Measurements from ENCODE around the gene ATP7B.

Gene ATP7B

DNA sequence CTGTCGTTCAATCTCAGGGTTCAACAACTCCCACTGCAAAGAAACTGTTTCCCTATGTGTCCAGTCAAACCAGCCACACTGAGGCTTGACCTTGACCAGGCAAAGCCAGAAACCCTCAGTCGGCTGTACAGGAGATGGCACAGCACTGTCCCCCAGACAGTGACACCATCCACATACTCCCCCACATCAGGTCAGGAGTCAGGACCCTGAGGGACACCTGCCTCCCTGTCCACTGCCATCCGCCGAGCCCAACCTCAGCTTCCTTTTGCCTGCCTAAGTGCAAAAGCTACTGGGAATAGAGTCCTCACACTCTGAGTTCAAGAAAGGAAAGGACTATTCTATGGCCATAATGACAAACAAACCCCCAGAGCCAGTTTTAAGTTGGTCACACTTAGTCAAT lies 66.8 kb downstream of the ATP7B start:
- in situ Hi-C loops (cut with HindIII; ENCODE audit: low sequenced_read_pairs), result no loop called here
- H3K4me3 ChIP-seq (ENCODE audit: low read depth, low read length), result no peak overlapping the region
- TF ChIP-seq, protein P1, sequence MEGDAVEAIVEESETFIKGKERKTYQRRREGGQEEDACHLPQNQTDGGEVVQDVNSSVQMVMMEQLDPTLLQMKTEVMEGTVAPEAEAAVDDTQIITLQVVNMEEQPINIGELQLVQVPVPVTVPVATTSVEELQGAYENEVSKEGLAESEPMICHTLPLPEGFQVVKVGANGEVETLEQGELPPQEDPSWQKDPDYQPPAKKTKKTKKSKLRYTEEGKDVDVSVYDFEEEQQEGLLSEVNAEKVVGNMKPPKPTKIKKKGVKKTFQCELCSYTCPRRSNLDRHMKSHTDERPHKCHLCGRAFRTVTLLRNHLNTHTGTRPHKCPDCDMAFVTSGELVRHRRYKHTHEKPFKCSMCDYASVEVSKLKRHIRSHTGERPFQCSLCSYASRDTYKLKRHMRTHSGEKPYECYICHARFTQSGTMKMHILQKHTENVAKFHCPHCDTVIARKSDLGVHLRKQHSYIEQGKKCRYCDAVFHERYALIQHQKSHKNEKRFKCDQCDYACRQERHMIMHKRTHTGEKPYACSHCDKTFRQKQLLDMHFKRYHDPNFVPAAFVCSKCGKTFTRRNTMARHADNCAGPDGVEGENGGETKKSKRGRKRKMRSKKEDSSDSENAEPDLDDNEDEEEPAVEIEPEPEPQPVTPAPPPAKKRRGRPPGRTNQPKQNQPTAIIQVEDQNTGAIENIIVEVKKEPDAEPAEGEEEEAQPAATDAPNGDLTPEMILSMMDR (IDR thresholded peaks at IDR 0.05; ENCODE audit: low read depth, low read length, missing control alignments), result no peak
- DNase-seq (ENCODE audit: low read depth), result no peak

DNA sequence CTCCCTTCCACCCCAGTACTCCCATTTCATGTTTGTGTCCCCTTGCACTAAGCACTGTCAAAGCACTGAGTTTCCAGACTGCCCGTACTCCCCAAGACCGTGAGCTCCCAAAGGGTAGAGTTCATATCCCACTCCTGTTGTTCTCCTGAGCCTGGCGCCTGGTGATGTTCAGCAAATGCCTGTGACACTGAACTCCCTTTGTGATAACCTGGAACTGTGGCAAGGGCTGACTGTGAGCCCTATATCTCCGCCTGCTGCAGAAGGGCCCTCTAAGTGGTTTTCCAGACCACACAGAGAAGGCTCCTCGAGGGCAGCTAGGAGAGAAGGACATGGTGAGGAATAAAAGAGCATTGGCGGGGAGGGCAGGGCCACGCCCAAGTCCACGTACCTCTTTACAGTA lies 67.5 kb downstream of the ATP7B start:
- TF ChIP-seq, protein P1 (IDR thresholded peaks at IDR 0.05; ENCODE audit: low read depth, low read length, missing control alignments), result no peak
- DNase-seq (ENCODE audit: low read depth), result no peak
- in situ Hi-C loops (cut with HindIII; ENCODE audit: low sequenced_read_pairs), result no loop called here
- no peak overlapping the region for H3K4me3 ChIP-seq (ENCODE audit: low read depth, low read length)

DNA sequence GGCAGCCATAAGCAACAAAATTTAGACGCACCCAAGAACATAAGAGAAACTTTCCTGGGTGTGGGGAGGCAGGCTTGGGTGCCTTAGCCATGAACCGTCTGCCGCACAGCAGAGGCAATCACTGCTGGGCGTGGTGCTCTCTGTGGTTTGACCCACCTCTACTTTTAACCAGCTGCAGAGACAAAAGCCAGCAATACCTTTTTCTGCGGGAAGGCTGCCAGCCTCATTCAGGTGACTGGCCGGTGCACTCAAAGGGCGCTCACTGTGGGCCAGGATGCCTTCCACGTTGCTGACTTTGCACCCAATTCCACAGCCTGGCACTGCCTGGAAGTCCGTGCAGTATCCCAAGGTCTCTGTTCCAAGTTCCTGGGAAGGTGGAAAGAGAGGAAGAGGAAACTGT lies 69.1 kb downstream of the ATP7B start:
- in situ Hi-C loops (cut with HindIII; ENCODE audit: low sequenced_read_pairs), result no loop called here
- no peak for DNase-seq (ENCODE audit: low read depth)

DNA sequence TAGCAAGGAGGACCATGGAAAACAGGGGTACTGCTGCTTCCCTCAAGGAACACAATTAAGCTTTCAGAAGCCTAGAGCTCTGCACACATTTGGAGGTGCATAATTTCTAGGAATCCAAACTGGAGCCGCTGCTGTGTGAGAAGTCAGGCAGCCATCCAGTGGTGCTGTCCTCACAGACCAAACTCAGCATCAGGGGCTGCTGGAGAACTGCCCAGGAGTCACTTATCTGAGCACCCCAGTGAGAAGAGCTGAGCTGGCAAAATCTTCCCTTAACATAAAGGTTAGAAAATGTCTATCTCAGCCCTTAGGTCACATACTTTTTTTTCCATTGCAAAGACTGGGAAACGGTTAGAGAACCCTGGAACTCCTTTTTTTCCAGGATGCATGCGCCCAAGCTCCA lies 72.8 kb downstream of the ATP7B start:
- no peak overlapping the region for H3K4me3 ChIP-seq (ENCODE audit: low read depth, low read length)
- TF ChIP-seq, protein P1 (IDR thresholded peaks at IDR 0.05; ENCODE audit: low read depth, low read length, missing control alignments), result no peak
- DNase-seq (ENCODE audit: low read depth), result no peak
- in situ Hi-C loops (cut with HindIII; ENCODE audit: low sequenced_read_pairs), result no loop called here

More for the DNA sequence above, 69.1 kb downstream of the ATP7B start:
- H3K4me3 ChIP-seq (ENCODE audit: low read depth, low read length), result no peak overlapping the region
- TF ChIP-seq, protein P1 (IDR thresholded peaks at IDR 0.05; ENCODE audit: low read depth, low read length, missing control alignments), result no peak

GRCh38 chr13:51937320-51938290 lies 73.6 kb downstream of the ATP7B start:
- in situ Hi-C loops (cut with HindIII; ENCODE audit: low sequenced_read_pairs), result no loop called here
- no peak overlapping the region for H3K4me3 ChIP-seq (ENCODE audit: low read depth, low read length)
- TF ChIP-seq, protein P1 (IDR thresholded peaks at IDR 0.05; ENCODE audit: low read depth, low read length, missing control alignments), result no peak
- no peak for DNase-seq (ENCODE audit: low read depth)

DNA sequence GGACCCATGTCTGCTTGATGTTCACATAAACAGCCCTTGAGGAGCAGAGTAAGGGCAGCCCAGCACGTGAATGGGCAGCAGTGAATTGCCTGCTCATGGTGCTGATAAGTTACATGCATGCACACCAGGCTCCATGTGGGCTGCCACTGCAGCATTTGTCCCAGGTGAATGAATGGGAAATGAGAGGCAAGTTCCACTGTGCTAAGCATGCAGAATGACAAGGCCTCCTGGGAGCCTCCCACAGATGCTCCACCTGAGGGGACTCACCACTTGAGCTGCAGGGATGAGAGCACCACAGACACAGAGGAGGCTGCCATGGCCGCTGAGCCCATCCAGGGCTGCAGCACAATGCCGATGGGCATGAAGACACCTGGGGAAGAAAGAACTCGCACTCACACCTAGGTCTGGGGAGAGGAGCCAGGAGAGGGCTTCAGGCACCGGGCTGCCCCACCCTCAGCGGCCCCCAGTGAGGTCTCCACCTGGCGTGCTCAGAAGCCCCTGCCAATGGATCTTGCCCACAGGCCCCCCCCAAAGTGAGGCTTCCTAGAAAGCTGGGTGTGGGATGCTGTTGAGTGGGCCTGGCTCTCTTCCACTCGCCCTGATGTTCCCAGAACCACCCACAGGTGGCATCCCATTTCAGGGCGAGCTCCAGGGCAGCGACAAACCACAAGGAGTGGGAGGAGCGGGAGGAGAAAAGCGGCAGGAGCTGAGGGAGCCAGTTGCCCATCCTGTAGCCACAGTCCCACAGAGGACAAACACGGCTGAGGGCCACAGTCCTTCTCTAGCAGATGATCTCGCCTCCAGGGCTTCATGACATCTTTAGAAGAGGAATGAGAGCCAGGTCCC lies 75.7 kb downstream of the ATP7B start:
- in situ Hi-C loops (cut with HindIII; ENCODE audit: low sequenced_read_pairs), result no loop called here
- no peak for DNase-seq (ENCODE audit: low read depth)
- no peak overlapping the region for H3K4me3 ChIP-seq (ENCODE audit: low read depth, low read length)
- TF ChIP-seq, protein P1 (IDR thresholded peaks at IDR 0.05; ENCODE audit: low read depth, low read length, missing control alignments), result peak; percentile 14

All from astrocyte of the cerebellum (primary cell).